Activated naive CD8-positive, alpha-beta T cell treated with anti-CD3 and anti-CD28 coated beads for 36 hours (primary cell): ENCODE measurements around the gene CFAP45. TPM values are rescaled to one million over a fixed set of nuclear protein-coding genes. Genes with fewer than 3 reads are reported as not detected.
A peak's percentile ranks its signal among the peaks of the same experiment; 100 is the strongest.

Source experiments
- DNase-seq: peaks from one replicate; pipeline ENCODE4 v3.0.0; 2021
- H3K27ac Mint-ChIP-seq: one replicate; pipeline ENCODE4 v1.8.0; 2022; ENCODE audit warnings: mild to moderate bottlenecking, moderate library complexity, mixed read lengths
- H3K27me3 Mint-ChIP-seq: one replicate; pipeline ENCODE4 v1.8.0; 2022; ENCODE audit warnings: mild to moderate bottlenecking, mixed read lengths
- H3K36me3 Mint-ChIP-seq: one replicate; pipeline ENCODE4 v1.8.0; 2021; ENCODE audit warnings: mild to moderate bottlenecking, mixed read lengths
- H3K4me1 Mint-ChIP-seq: one replicate; pipeline ENCODE4 v1.8.0; 2021; ENCODE audit warnings: mixed read lengths
- H3K4me3 Mint-ChIP-seq: one replicate; pipeline ENCODE4 v1.8.0; 2022; ENCODE audit warnings: mild to moderate bottlenecking, moderate library complexity, mixed read lengths
- H3K9me3 Mint-ChIP-seq: one replicate; pipeline ENCODE4 v1.8.0; 2022; ENCODE audit warnings: mixed read lengths
- total RNA-seq, 2 experiments: library from RNA; stranded (reverse); gene quantifications; one replicate each; pipeline ENCODE4 v1.2.3, GENCODE V29; 2021

Gene CFAP45
- total RNA-seq, 2 experiments from 2014 or later, result 0.78 to 0.80 TPM

- Mint-ChIP-seq H3K27me3 (no peaks in the 10 kb centered on the region), H3K4me1 (peaks cover 7% of the 10 kb centered on the region), H3K4me3 (no peak overlapping the region), H3K9me3 (no peaks in the 10 kb centered on the region), H3K36me3 (no peaks in the 10 kb centered on the region), H3K27ac (no peak overlapping the region)
- DNase-seq, result no peak
These were observed 30.7 kb upstream of the CFAP45 start for GRCh38 chr1:159930634-159931033.

GRCh38 chr1:159930216-159930615 is 30.3 kb upstream of the CFAP45 start:
- Mint-ChIP-seq H3K9me3 (no peaks in the 10 kb centered on the region), H3K36me3 (peaks cover 1% of the 10 kb centered on the region), H3K4me1 (peaks cover 8% of the 10 kb centered on the region), H3K27ac (no peak overlapping the region), H3K27me3 (no peaks in the 10 kb centered on the region), H3K4me3 (no peak overlapping the region)
- DNase-seq, result no peak

GRCh38 chr1:159929155-159930051 is 29.4 kb upstream of the CFAP45 start:
- no peaks in the 10 kb centered on the region for H3K27me3 Mint-ChIP-seq
- no peaks in the 10 kb centered on the region for H3K9me3 Mint-ChIP-seq
- no peak overlapping the region for H3K27ac Mint-ChIP-seq
- peak overlapping the region; percentile 35 for H3K4me3 Mint-ChIP-seq
- H3K4me1 Mint-ChIP-seq, result peaks cover 8% of the 10 kb centered on the region
- peaks cover 2% of the 10 kb centered on the region for H3K36me3 Mint-ChIP-seq
- DNase-seq, result no peak

- Mint-ChIP-seq H3K9me3 (no peaks in the 10 kb centered on the region), H3K27ac (no peak overlapping the region), H3K27me3 (no peaks in the 10 kb centered on the region), H3K36me3 (peaks cover 9% of the 10 kb centered on the region), H3K4me3 (no peak overlapping the region), H3K4me1 (peaks cover 11% of the 10 kb centered on the region)
- DNase-seq, result no peak
These were observed 28.6 kb upstream of the CFAP45 start for GRCh38 chr1:159928491-159929050.

GRCh38 chr1:159927849-159928431 is 28.0 kb upstream of the CFAP45 start:
- H3K4me1 Mint-ChIP-seq, result peaks cover 12% of the 10 kb centered on the region
- no peak overlapping the region for H3K27ac Mint-ChIP-seq
- H3K36me3 Mint-ChIP-seq, result peaks cover 16% of the 10 kb centered on the region
- DNase-seq, result no peak
- H3K4me3 Mint-ChIP-seq, result no peak overlapping the region
- H3K9me3 Mint-ChIP-seq, result no peaks in the 10 kb centered on the region
- H3K27me3 Mint-ChIP-seq, result no peaks in the 10 kb centered on the region

GRCh38 chr1:159927211-159927848 is 27.4 kb upstream of the CFAP45 start:
- no peaks in the 10 kb centered on the region for H3K9me3 Mint-ChIP-seq
- H3K4me3 Mint-ChIP-seq, result no peak overlapping the region

GRCh38 chr1:159925719-159926078 is 25.7 kb upstream of the CFAP45 start:
- Mint-ChIP-seq H3K4me1 (peaks cover 33% of the 10 kb centered on the region), H3K27ac (peak overlapping the region; percentile 98), H3K9me3 (no peaks in the 10 kb centered on the region), H3K36me3 (peaks cover 31% of the 10 kb centered on the region), H3K27me3 (no peaks in the 10 kb centered on the region), H3K4me3 (peak overlapping the region; percentile 92)
- DNase-seq, result no peak

More at GRCh38 chr1:159927211-159927848, 27.4 kb upstream of the CFAP45 start:
- H3K4me1 Mint-ChIP-seq, result peaks cover 17% of the 10 kb centered on the region
- H3K27ac Mint-ChIP-seq, result no peak overlapping the region
- no peak for DNase-seq
- no peaks in the 10 kb centered on the region for H3K27me3 Mint-ChIP-seq
- H3K36me3 Mint-ChIP-seq, result peaks cover 18% of the 10 kb centered on the region

- H3K4me3 Mint-ChIP-seq, result peak within 1 kb of the TSS; percentile 92
- H3K4me1 Mint-ChIP-seq, result peaks cover 38% of the 10 kb centered on the region
- H3K27me3 Mint-ChIP-seq, result no peaks in the 10 kb centered on the region
- no peaks in the 10 kb centered on the region for H3K9me3 Mint-ChIP-seq
- H3K36me3 Mint-ChIP-seq, result peaks cover 37% of the 10 kb centered on the region
- peak; percentile 93 for DNase-seq
- peak within 1 kb of the TSS; percentile 98 for H3K27ac Mint-ChIP-seq
These were observed 25.1 kb upstream of the CFAP45 start, which contains the start of gene TAGLN2 for GRCh38 chr1:159924791-159925718. TAGLN2 (minus strand) TSS chr1:159925507; CDS start chr1:159920509, 4,998 bp downstream.

- Mint-ChIP-seq H3K27me3 (no peaks in the 10 kb centered on the region), H3K4me1 (peaks cover 42% of the 10 kb centered on the region), H3K36me3 (peaks cover 44% of the 10 kb centered on the region), H3K4me3 (peak overlapping the region; percentile 92), H3K27ac (peak overlapping the region; percentile 98), H3K9me3 (no peaks in the 10 kb centered on the region)
- peak; percentile 76 for DNase-seq
These were observed 24.2 kb upstream of the CFAP45 start for GRCh38 chr1:159924025-159924790.

GRCh38 chr1:159923203-159924024 is 23.4 kb upstream of the CFAP45 start:
- peak overlapping the region; percentile 98 for H3K27ac Mint-ChIP-seq
- H3K4me1 Mint-ChIP-seq, result peaks cover 42% of the 10 kb centered on the region
- peak overlapping the region; percentile 92 for H3K4me3 Mint-ChIP-seq
- peak; percentile 86 for DNase-seq
- no peaks in the 10 kb centered on the region for H3K27me3 Mint-ChIP-seq
- no peaks in the 10 kb centered on the region for H3K9me3 Mint-ChIP-seq
- H3K36me3 Mint-ChIP-seq, result peaks cover 49% of the 10 kb centered on the region

GRCh38 chr1:159922511-159923202 is 22.7 kb upstream of the CFAP45 start:
- no peaks in the 10 kb centered on the region for H3K9me3 Mint-ChIP-seq
- peaks cover 50% of the 10 kb centered on the region for H3K4me1 Mint-ChIP-seq
- H3K36me3 Mint-ChIP-seq, result peaks cover 56% of the 10 kb centered on the region
- no peaks in the 10 kb centered on the region for H3K27me3 Mint-ChIP-seq
- no peak for DNase-seq
- H3K4me3 Mint-ChIP-seq, result peak overlapping the region; percentile 92
- H3K27ac Mint-ChIP-seq, result peak overlapping the region; percentile 98

GRCh38 chr1:159921700-159922504 is 21.9 kb upstream of the CFAP45 start:
- peak overlapping the region; percentile 92 for H3K4me3 Mint-ChIP-seq
- peaks cover 54% of the 10 kb centered on the region for H3K4me1 Mint-ChIP-seq
- no peaks in the 10 kb centered on the region for H3K9me3 Mint-ChIP-seq
- DNase-seq, result peak; percentile 26
- H3K36me3 Mint-ChIP-seq, result peaks cover 59% of the 10 kb centered on the region
- peak overlapping the region; percentile 98 for H3K27ac Mint-ChIP-seq
- H3K27me3 Mint-ChIP-seq, result no peaks in the 10 kb centered on the region
